22Rv1 (cell line): ENCODE results near the gene AMN.

Experiments used
- H3K27ac ChIP-seq: fragments of 450-650 bp; 2 replicates; pipeline ENCODE4 v1.5.1; 2017
- ZFX ChIP-seq: fragments of 450-650 bp; IDR thresholded peaks from 2 replicates; pipeline ENCODE4 v1.6.1; 2017; ENCODE audit warnings: antibody characterized with exemption, borderline replicate concordance
- TF ChIP-seq, protein P1 (sequence below): fragments of 450-650 bp; IDR thresholded peaks from 2 replicates; pipeline ENCODE4 v1.5.1; 2017; ENCODE audit warnings: mild to moderate bottlenecking

AMN gene

DNA sequence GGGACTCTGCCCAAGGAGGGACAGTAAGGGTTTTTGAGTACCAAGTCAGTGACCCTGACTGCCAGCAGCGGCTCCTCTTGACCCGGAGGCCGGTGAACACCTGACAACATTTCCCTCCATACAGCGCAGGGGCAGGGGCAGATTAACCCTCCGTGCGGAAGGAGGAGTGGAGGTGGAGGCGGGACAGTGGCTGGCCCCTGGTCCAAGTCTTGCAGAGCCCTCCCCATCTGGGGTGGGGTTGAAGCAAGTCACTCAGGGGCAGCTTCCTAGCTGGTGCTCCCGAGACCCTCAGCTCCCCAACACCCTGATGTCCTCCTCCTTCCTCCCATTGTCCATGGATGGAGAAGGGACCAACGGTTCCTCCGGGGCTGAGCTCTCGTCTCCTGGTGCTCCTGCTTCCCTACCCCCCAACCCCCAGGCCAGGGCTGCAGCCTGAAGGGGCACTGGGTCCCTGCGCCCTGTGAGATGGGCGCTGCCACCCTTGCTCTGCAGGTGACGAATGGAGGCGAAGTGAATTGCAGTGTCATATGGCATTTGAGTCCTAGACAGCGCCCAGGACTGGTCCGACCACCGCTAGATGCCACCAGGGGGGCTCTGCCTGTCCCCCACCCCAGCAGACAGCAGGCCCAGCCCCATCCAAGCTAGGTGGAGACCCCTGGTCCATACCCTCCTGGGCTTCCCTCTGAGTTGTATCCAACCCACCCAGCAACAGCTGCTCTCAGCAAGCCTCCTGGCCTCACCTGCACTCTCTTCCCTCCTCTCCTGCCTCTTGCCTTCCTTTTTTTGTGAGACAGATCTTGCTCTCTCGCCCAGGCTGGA lies 7.0 kb upstream of the AMN start:
- H3K27ac ChIP-seq = no peak overlapping the region
- no peak for TF ChIP-seq ZFX
- TF ChIP-seq, protein P1, sequence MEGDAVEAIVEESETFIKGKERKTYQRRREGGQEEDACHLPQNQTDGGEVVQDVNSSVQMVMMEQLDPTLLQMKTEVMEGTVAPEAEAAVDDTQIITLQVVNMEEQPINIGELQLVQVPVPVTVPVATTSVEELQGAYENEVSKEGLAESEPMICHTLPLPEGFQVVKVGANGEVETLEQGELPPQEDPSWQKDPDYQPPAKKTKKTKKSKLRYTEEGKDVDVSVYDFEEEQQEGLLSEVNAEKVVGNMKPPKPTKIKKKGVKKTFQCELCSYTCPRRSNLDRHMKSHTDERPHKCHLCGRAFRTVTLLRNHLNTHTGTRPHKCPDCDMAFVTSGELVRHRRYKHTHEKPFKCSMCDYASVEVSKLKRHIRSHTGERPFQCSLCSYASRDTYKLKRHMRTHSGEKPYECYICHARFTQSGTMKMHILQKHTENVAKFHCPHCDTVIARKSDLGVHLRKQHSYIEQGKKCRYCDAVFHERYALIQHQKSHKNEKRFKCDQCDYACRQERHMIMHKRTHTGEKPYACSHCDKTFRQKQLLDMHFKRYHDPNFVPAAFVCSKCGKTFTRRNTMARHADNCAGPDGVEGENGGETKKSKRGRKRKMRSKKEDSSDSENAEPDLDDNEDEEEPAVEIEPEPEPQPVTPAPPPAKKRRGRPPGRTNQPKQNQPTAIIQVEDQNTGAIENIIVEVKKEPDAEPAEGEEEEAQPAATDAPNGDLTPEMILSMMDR = no peak

DNA sequence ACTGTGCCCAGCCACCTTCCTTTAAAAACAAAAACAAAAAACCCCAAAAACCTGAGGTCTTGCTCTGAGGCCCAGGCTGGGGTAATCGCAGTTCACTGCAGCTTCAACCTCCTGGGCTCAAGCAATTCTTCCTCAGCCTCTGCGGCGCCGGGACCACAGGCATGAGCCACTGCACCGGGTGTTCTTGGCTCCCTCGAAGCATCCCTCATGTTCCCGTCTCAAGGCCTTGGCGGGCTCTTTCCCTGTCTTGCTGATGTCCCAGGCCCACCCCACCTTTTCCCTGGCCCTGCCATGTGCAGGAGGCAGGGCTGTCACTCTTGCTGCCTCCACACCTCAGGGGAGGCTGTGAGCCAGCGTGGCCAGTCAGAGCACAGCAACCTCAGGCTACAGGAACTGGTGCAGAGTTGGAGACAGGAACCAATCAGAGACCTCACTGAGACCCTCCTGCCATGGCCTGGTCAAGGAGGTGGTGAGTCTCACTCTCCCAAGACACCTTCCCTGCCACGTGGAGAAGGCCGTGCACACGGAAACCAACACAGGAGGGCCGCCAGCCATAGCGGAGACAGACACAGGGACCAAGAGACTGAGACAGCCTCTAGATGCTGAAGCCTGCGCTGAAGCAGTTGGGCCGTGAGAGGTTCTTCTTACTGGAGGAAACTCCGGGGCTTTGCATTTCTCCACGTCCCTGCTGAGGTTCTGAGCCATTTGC lies 6.0 kb upstream of the AMN start:
- TF ChIP-seq ZFX = no peak
- TF ChIP-seq, protein P1 = no peak
- H3K27ac ChIP-seq = no peak overlapping the region

DNA sequence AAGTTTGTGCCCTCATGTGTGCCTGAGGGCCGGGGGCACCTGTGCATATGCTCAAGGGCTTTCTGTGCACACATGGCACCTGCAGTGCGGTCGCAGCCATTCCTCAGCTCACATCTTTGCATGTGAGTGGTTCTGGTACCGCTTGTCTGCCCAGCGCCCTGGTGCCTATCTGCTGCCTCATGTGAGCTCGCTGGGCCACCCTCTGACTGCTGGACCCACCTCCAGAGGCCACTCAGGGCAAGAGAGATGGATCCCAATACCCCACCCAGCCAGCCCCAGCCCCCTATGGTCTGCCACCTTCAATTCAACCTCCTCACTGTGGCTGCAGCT lies 5.4 kb upstream of the AMN start:
- TF ChIP-seq, protein P1 = no peak
- no peak for TF ChIP-seq ZFX
- no peak overlapping the region for H3K27ac ChIP-seq

DNA sequence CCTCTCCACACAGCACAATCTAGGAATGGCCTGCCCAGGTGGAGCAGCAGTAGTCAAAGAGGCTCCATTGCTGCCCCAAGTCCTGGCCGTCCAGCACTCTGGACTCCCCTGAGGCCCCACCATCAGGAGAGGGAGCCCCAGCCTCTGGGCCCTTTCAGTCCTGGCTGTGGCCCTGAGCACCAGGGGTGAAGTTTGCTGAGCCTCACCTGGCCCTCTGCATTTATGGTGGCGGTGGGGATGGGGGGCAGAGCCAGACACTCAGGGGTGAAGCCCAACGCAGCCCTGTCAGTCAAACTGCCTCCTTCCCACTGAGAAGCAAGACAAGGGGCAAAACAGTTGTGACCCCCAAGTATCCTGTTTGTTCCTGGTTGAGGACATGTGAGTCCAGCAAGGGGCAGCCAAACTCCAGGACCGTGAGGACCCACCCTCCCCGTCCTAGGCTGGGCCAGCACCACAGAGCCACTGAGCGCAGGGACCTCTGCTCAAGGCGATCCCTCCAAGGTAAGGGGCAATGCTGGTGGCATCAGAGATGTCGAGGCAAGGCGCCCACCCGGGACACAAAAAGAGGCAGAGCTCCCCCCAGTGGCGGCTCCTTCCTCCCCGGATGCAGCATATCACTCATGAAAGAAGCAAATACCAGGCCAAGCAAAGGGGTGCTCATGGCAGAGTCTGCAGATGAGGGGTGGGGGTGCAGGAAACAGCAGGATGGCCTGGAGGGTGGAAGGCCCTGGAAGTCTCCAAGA lies 4.8 kb upstream of the AMN start:
- TF ChIP-seq, protein P1 = peak; percentile 76
- no peak for TF ChIP-seq ZFX
- no peak overlapping the region for H3K27ac ChIP-seq

DNA sequence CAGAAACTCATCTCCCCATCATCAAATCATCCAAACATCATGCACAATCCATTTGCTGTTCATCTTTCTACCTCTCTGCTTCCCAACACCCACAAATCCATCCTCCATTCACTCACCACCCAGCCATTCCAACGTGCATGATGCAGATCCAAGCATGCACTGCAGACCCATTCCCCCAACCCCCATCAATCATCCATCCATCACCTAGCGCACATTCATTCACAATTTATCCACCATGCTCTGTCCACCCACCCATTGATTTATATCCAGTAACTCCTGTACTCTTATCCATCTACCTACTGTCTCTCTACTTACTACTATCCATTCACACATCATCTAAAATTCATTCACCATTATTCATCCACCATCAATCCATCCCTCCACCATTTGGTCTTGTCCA lies 4.0 kb upstream of the AMN start:
- TF ChIP-seq ZFX = no peak
- TF ChIP-seq, protein P1 = no peak
- H3K27ac ChIP-seq = no peak overlapping the region

DNA sequence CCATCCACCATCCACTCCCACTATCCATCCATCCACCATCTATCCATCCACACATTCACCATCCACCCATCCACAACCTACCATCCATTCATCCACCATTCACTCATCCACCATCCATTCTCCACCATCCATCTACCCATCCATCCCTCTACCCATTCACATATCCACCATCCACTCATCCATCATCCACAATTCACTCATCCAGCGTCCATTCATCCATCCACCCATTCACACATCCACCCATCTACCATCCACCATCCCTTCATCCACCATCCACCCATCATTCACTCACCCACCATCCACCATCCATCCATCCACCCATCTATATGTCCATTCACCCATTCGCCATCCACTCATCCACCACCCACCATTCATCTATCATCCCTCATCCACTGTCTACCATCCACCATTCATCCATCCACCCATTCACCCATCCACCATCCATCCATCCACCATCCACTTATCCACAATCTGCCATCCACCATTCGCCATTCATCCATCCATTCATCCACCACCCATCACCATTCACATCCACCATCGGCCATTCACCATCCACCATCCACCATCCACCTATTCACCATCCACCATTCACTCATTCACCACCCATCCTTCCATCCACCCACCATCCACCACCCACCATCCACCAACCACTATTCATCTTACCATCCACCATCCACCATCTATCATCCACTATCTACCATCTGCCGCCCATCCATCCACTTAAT lies 2.0 kb upstream of the AMN start:
- TF ChIP-seq, protein P1 = no peak
- TF ChIP-seq ZFX = no peak
- no peak overlapping the region for H3K27ac ChIP-seq
